GM12801 (cell line): ENCODE data around the gene ZNF79.

Source experiments
- TF ChIP-seq, protein P1 (sequence below): IDR thresholded peaks from one replicate; pipeline ENCODE4 v1.5.1; 2011; ENCODE audit warnings: control low read depth; ENCODE audit not compliant: insufficient read length; ENCODE audit errors: extremely low read depth

Gene ZNF79

DNA sequence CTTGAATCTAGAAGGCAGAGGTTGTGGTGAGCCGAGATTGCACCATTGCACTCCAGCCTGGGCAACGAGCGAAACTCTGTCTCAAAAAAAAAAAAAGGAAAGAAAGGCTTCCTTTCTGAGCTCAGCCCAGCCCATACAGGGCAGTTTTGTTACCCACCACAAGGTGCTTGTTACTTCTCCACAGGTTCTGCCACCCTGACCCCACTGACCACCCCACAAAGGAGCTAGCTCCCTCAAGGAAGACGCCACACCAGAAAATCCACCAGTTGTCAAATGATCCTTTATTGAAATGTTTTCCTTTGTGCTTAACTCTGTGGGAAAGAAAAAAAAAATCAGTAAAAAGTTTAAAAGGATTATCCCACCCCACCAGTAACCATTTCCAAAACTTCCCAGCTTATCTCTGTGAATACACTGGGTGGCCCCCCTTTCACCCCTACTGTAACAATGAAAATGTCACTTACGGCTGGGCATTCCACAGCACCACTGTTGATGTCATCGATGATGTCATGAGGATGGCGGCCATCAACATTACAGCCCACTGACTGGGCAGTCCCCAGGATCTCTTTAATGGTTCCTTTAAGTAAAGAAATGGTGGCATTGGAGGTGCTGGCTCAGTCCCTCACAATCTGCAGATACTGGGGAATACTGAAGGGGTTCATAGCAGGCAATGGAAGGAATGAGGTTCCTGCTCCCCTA is 23.4 kb downstream of the ZNF79 start:
- TF ChIP-seq, protein P1, sequence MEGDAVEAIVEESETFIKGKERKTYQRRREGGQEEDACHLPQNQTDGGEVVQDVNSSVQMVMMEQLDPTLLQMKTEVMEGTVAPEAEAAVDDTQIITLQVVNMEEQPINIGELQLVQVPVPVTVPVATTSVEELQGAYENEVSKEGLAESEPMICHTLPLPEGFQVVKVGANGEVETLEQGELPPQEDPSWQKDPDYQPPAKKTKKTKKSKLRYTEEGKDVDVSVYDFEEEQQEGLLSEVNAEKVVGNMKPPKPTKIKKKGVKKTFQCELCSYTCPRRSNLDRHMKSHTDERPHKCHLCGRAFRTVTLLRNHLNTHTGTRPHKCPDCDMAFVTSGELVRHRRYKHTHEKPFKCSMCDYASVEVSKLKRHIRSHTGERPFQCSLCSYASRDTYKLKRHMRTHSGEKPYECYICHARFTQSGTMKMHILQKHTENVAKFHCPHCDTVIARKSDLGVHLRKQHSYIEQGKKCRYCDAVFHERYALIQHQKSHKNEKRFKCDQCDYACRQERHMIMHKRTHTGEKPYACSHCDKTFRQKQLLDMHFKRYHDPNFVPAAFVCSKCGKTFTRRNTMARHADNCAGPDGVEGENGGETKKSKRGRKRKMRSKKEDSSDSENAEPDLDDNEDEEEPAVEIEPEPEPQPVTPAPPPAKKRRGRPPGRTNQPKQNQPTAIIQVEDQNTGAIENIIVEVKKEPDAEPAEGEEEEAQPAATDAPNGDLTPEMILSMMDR = no peak

DNA sequence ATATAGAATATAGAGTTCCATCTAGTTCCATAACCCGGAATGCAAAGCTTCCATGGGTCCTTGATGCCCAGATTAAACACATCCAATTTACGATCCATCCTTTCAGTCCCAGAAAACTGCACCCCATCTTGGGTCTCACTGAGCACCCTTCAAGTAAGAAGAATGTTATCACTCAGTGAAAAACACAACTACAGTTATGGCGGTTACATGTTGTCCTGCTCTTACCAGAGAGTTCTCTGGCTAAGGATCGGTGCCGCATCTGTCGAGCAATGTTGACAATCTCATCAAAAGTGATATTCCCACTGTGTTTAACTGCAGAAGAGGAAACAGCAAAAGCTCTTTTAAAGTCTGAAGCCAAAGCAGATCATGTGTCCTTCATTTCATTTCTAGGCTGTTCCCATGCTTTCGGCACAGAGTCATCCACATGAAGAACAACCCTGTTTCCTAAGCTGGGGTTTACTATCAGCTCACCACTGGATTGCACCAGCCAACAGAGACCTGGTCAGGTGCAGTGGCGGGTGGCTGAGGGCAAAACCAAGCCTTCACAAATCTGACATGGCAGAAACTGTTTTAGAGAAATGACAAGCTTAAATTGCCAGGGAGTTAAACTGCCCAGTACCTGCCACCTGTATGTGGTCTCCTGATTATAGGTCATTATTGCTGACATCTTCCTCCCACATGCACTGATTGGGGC is 24.1 kb downstream of the ZNF79 start:
- TF ChIP-seq, protein P1 = no peak

DNA sequence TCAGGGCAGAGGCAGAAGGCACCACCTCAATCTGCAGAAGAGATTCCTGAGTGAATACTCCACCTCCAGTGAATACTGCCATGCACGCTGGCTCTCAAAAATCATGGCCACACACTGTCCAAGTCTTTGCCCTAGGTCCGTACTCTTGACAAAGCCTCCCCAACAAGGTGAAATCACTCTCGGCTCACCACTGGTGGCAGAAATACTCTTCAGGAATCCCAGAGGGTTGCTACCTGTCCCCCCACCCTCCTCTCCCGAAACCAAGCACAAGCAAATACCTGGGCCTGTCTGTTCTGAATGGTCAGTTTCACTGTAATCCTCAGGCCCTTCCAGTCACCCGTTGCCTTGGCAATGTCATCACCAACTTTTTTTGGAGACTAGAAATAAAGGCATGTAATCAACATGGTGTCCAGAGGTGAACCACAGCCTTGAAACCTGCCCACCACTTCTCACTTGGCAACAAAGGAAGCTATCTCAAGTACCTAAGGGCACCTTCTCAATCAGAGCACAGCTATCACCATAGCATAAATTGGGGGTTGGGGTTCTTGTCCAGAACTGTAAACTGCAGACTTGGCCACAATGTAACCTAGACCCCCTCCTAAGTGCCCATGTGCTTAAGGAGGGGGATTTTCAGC is 25.3 kb downstream of the ZNF79 start:
- TF ChIP-seq, protein P1 = no peak

DNA sequence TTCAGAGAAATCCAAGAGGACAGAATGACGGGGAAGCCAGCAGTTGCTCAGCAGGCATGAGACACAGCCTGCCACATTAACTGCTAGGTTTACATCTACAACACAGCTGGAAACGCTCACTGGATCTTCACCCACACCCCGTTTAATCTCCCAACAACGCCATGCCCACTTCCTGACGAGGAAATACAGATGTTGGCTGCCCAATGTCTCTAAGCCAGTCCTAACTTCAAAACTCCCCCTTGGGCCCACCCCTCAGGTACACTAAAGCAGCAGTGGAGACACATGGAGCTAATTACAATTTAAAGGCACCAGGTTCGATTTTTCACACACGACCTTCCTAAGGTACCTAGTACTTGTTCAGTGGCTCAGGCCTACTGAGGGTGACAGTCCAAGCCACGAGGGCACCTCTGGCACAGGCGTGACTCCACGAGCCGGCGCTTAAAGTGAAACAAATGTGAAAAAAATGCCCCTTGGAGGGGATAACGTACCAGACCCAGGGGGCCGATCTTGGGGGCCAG is 26.1 kb downstream of the ZNF79 start:
- TF ChIP-seq, protein P1 = no peak

DNA sequence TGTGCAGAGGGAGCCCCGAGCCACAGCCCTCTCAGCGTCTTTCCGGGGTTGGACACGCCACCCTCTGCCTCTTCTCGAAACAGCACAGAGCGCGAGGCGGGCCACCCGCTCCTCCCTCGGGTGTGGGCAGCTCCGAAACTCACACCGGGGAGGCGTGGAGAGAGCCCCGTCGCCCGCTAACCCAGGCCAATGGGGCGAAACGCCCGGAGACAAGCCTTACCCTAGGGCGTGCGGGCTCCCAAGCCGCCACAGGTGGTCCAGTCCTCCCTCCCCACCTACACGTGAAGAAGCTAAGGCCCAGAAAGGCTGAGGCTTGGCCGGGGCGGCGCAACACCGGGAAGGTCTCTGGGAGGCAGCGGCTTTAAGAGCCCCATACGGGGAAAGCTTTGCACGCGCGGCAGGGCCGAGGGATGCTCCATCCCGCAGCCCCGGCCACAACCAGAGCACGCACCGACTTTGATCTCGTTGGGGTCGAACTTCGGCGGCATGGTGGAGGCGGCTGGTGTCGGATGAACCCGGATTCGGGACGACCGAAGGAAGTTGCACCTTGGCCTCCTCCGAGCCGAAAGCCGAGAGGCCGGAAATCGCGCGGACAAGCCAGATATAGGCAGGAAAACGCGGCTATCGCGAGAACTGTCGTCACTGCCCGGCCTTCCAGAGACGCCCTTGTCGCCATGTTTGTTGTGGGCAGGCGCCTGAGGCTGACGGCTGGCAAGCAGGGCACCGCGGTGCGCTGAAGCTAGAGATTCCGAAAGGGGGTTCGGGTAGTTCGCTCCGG is 26.8 kb downstream of the ZNF79 start, which contains the start of the genes LRSAM1 and RPL12:
LRSAM1 (plus strand) TSS at position 681 of the 778 bp plus-strand sequence. CDS start 3,018 bp downstream, outside the sequence.
RPL12 (minus strand) TSS at position 577 of the 778 bp plus-strand sequence; CDS start at position 488, 89 bp downstream.
- TF ChIP-seq, protein P1 = no peak

DNA sequence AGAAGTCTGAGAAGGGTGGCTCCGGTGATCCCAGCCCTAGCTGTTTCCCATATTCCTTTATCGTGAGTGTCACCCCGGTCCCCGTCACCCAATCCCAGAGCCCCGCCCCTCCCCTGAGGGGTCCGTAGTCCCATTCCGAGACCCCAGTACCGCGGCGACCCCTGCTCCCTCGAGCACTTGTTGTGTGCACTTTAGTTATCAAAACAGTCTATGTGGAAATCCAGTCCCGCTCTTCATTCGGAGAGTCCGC is 27.4 kb downstream of the ZNF79 start:
- TF ChIP-seq, protein P1 = no peak
